Vagina (tissue), 2 donors: ENCODE data around the gene GADL1. TPM values are rescaled to one million over a fixed set of nuclear protein-coding genes. Genes with fewer than 3 reads are reported as not detected.

ENCODE experiments used
- DNase-seq, 2 donors: peaks; one replicate each; pipeline ENCODE4 v3.0.0-alpha.2; 2017; ENCODE audit errors: extremely low spot score in 2 of 2
- H3K27ac ChIP-seq: fragments of 200-600 bp; sonication (generic); one replicate; pipeline ENCODE4 v1.5.1; 2019
- H3K27me3 ChIP-seq: fragments of 200-600 bp; sonication (generic); one replicate; pipeline ENCODE4 v1.5.1; 2019
- H3K36me3 ChIP-seq, 2 donors: fragments of 200-600 bp; sonication (generic); one replicate each; pipeline ENCODE4 v1.5.1; 2017 to 2019
- H3K4me1 ChIP-seq: fragments of 200-600 bp; sonication (generic); one replicate; pipeline ENCODE4 v1.5.1; 2019
- H3K4me3 ChIP-seq, 2 donors: fragments of 200-600 bp; sonication (generic); 1 replicate in 1 of 2; 2 replicates in 1 of 2; pipeline ENCODE4 v1.5.1; 2016 to 2019
- H3K9me3 ChIP-seq: fragments of 200-600 bp; sonication (generic); one replicate; pipeline ENCODE4 v1.5.1; 2019
- POLR2A ChIP-seq, 2 donors: fragments of 450-650 bp; IDR thresholded peaks; one replicate each; pipeline ENCODE4 v1.6.1; 2017; ENCODE audit warnings: antibody characterized with exemption in 2 of 2, mild to moderate bottlenecking in 2 of 2, moderate library complexity in 2 of 2
- POLR2AphosphoS5 ChIP-seq, 2 donors: sonication (generic); formaldehyde crosslinking; IDR thresholded peaks; one replicate each; pipeline ENCODE4 v1.9.0; 2017; ENCODE audit warnings: antibody characterized with exemption in 2 of 2, mild to moderate bottlenecking in 2 of 2, low read depth in 1 of 2; ENCODE audit not compliant: insufficient read depth in 1 of 2
- intact Hi-C: fragments of 100-400 bp; cut with DNase I; formaldehyde crosslinking; loops from one replicate; pipeline ENCODE4 v1.15.1; 2023
- total RNA-seq: library from RNA; depleted of rRNA; stranded (reverse); fragments of >200 nt; gene quantifications from one replicate; pipeline ENCODE4 v1.2.3, GENCODE V29; 2016
- TF ChIP-seq, protein P1 (sequence below), 3 experiments: fragments of 450-650 bp in 2 of 3; fragments of 200-600 bp in 1 of 3; sonication (generic) in 1 of 3; IDR thresholded peaks; one replicate each; pipeline ENCODE4 v1.5.1; 2017 to 2019; ENCODE audit warnings: antibody characterized with exemption in 3 of 3, mild to moderate bottlenecking in 2 of 3, moderate library complexity in 2 of 3

The GADL1 gene
- total RNA-seq, 1 donor from 2014 or later, result not detected

DNA sequence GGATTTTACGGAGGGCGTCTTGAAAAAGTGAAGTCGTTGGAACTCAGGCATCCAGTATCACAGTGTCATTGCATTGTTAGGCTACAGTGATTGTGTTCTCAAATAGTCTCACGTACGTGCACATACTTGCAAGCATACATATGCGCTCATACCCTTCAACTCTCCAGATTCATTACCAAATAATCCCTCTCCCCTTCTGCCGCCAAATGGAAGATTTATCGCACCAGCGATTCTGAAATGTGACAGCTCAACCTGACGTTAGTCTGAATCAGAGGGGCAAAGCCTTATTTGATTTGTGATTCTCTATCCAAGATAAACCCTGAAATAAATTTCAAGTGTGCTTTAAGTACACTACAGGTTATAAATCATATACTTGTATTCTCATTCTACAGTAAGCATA lies 119.4 kb downstream of the GADL1 start:
- Histone ChIP-seq H3K4me1 (no peaks in the 10 kb centered on the region), H3K36me3 (no peaks in the 10 kb centered on the region), H3K4me3 (no peak overlapping the region), H3K27ac (no peak overlapping the region), H3K27me3 (no peaks in the 10 kb centered on the region), H3K9me3 (no peaks in the 10 kb centered on the region)
- TF ChIP-seq POLR2AphosphoS5 (IDR thresholded peaks at IDR 0.05; ENCODE audit: insufficient read depth in 1 of 2, low read depth in 1 of 2) (no peak), POLR2A (IDR thresholded peaks at IDR 0.05) (no peak)
- TF ChIP-seq, protein P1, sequence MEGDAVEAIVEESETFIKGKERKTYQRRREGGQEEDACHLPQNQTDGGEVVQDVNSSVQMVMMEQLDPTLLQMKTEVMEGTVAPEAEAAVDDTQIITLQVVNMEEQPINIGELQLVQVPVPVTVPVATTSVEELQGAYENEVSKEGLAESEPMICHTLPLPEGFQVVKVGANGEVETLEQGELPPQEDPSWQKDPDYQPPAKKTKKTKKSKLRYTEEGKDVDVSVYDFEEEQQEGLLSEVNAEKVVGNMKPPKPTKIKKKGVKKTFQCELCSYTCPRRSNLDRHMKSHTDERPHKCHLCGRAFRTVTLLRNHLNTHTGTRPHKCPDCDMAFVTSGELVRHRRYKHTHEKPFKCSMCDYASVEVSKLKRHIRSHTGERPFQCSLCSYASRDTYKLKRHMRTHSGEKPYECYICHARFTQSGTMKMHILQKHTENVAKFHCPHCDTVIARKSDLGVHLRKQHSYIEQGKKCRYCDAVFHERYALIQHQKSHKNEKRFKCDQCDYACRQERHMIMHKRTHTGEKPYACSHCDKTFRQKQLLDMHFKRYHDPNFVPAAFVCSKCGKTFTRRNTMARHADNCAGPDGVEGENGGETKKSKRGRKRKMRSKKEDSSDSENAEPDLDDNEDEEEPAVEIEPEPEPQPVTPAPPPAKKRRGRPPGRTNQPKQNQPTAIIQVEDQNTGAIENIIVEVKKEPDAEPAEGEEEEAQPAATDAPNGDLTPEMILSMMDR (IDR thresholded peaks at IDR 0.05), result no peak
- no peak for DNase-seq
- intact Hi-C loops, result loop anchor here (10.0 kb wide), 1 partner anchor 350 kb away; no protein-coding TSS in a partner anchor

DNA sequence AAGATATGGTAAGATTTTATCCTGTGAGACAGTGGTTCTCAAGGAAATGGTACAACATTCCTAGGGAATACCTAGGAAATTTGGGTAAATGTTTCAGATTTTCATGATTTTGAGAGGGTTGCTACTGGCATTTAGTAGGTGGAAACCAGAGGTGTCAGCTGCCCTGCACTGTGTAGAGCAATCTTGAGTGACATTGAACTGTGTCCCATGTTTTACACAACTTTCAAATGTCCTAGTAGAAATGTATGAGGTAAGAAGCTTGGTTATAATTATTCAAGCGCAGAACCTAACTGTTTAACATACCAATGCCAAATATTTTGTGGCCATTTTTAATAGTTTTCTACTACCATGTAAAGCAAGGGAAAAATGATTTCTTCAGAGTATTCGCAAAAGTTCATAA lies 120.4 kb downstream of the GADL1 start:
- H3K27me3 ChIP-seq, result no peaks in the 10 kb centered on the region
- TF ChIP-seq POLR2A (IDR thresholded peaks at IDR 0.05) (no peak), POLR2AphosphoS5 (IDR thresholded peaks at IDR 0.05; ENCODE audit: insufficient read depth in 1 of 2, low read depth in 1 of 2) (no peak)
- TF ChIP-seq, protein P1 (IDR thresholded peaks at IDR 0.05), result no peak

GRCh38 chr3:30770387-30770786 lies 124.1 kb downstream of the GADL1 start:
- Histone ChIP-seq H3K27me3 (no peaks in the 10 kb centered on the region), H3K4me1 (no peaks in the 10 kb centered on the region), H3K9me3 (no peaks in the 10 kb centered on the region), H3K36me3 (no peaks in the 10 kb centered on the region), H3K27ac (no peak overlapping the region), H3K4me3 (no peak overlapping the region)
- DNase-seq, result no peak
- intact Hi-C loops, result loop anchor here (10.0 kb wide), 1 partner anchor 354 kb away; no protein-coding TSS in a partner anchor
- TF ChIP-seq POLR2A (IDR thresholded peaks at IDR 0.05) (no peak), POLR2AphosphoS5 (IDR thresholded peaks at IDR 0.05; ENCODE audit: insufficient read depth in 1 of 2, low read depth in 1 of 2) (no peak)
- TF ChIP-seq, protein P1 (IDR thresholded peaks at IDR 0.05), result no peak

More for the DNA sequence above, 120.4 kb downstream of the GADL1 start:
- Histone ChIP-seq H3K9me3 (no peaks in the 10 kb centered on the region), H3K27ac (no peak overlapping the region), H3K4me3 (no peak overlapping the region), H3K4me1 (no peaks in the 10 kb centered on the region), H3K36me3 (no peaks in the 10 kb centered on the region)
- DNase-seq, result no peak
- intact Hi-C loops, result loop anchor here (10.0 kb wide), 1 partner anchor 351 kb away; no protein-coding TSS in a partner anchor

DNA sequence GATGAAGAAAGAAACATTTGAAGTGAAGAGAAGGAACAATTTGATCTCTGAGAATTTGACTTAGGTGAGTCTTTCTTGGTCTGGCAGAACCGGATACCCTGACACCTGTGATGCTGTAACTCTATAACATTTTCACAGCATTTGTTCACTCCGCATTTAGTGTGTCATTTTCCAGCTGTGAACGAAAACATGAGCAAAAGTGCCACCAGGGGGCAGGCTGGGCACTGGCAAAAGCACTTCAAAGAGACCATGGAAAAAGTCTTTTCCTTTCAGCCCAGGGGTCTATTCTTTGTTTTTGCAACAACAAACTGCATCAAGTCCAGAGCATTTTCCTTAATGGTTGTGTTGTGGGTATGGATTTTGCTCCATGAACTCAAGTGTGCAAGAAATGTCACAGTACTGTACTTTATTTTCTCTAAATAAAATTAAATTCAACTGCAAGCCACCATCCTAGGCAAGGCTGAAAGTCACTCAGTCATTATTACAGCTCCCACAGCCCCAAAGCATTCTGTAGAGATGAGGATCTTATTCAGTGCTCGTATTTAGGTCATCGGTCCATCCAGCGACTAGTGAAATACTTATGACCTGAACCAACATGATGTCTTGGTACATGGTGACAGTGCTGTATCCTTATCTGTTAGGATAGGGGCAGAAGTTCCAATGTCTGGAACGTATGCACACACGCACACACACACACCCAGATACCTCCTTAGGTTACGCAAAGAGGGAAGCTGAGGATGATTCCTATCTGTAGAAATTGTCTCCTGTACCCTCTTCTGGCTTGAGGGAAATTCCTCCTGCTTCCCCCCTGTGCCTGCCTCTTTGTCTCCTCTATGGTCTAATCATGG lies 125.5 kb downstream of the GADL1 start:
- Histone ChIP-seq H3K9me3 (no peaks in the 10 kb centered on the region), H3K4me3 (no peak overlapping the region), H3K27me3 (no peaks in the 10 kb centered on the region), H3K27ac (no peak overlapping the region), H3K36me3 (no peaks in the 10 kb centered on the region), H3K4me1 (no peaks in the 10 kb centered on the region)
- no peak for DNase-seq
- TF ChIP-seq POLR2AphosphoS5 (IDR thresholded peaks at IDR 0.05; ENCODE audit: insufficient read depth in 1 of 2, low read depth in 1 of 2) (no peak), POLR2A (IDR thresholded peaks at IDR 0.05) (no peak)
- TF ChIP-seq, protein P1 (IDR thresholded peaks at IDR 0.05), result peak; percentile 35 to 81 (median 74)
- intact Hi-C loops, result no loop called here

- intact Hi-C loops, result no loop called here
- DNase-seq, result no peak
- no peaks in the 10 kb centered on the region for H3K4me1 ChIP-seq
- no peak overlapping the region for H3K27ac ChIP-seq
- no peak overlapping the region for H3K4me3 ChIP-seq
- no peaks in the 10 kb centered on the region for H3K27me3 ChIP-seq
- TF ChIP-seq POLR2AphosphoS5 (IDR thresholded peaks at IDR 0.05; ENCODE audit: insufficient read depth in 1 of 2, low read depth in 1 of 2) (no peak), POLR2A (IDR thresholded peaks at IDR 0.05) (no peak)
- TF ChIP-seq, protein P1 (IDR thresholded peaks at IDR 0.05), result no peak
- no peaks in the 10 kb centered on the region for H3K36me3 ChIP-seq
- H3K9me3 ChIP-seq, result no peaks in the 10 kb centered on the region
Observed at GRCh38 chr3:30768046-30768445, 126.4 kb downstream of the GADL1 start.
